Left ventricle myocardium inferior (tissue), 1 donor: Measurements from ENCODE around the gene OCA2. TPM values are rescaled to one million over a fixed set of nuclear protein-coding genes. Genes with fewer than 3 reads are reported as not detected.

ENCODE experiments used
- DNase-seq: peaks from one replicate; pipeline ENCODE4 v3.0.0-alpha.2; 2020
- H3K27ac ChIP-seq: fragments of 200-600 bp; replicated peaks from 2 replicates; pipeline ENCODE4 v1.8.0; 2021
- H3K27me3 ChIP-seq: fragments of 200-600 bp; 2 replicates; pipeline ENCODE4 v1.8.0; 2021; ENCODE audit warnings: low read depth
- H3K36me3 ChIP-seq: fragments of 200-600 bp; 2 replicates; pipeline ENCODE4 v1.8.0; 2021
- H3K4me1 ChIP-seq: fragments of 200-600 bp; 2 replicates; pipeline ENCODE4 v1.8.0; 2021
- H3K4me3 ChIP-seq: fragments of 200-600 bp; 2 replicates; pipeline ENCODE4 v1.8.0; 2021; ENCODE audit warnings: mild to moderate bottlenecking, moderate library complexity
- H3K9me3 ChIP-seq: fragments of 200-600 bp; replicated peaks from 2 replicates; pipeline ENCODE4 v1.8.0; 2021
- CTCF ChIP-seq: fragments of 200-600 bp; IDR thresholded peaks from 2 replicates; pipeline ENCODE4 v1.8.0; 2021; ENCODE audit warnings: antibody characterized with exemption, mild to moderate bottlenecking, borderline replicate concordance
- intact Hi-C: fragments of 100-400 bp; cut with micrococcal nuclease; formaldehyde crosslinking; loops from one replicate; pipeline ENCODE4 v1.11.0; 2022
- total RNA-seq: library from RNA; stranded (reverse); fragmentation: NEBNext Ultra II Directional; extraction: Animal tissue kit (Norgen Biotek cat#: 25700); gene quantifications from one replicate; pipeline ENCODE4 v1.2.1, GENCODE V29; 2021
- donor health status: DM: no; HTN: yes; CAD: no; lungs with severe emphysema.

OCA2 gene
- total RNA-seq, 1 donor from 2014 or later: not detected

- intact Hi-C loops: no loop called here
- no peak for DNase-seq
Observed at GRCh38 chr15:27813139-27813538, 286.0 kb downstream of the OCA2 start.

GRCh38 chr15:27808182-27808581 lies 290.9 kb downstream of the OCA2 start:
- H3K9me3 ChIP-seq: peaks cover 6% of the 10 kb centered on the region
- H3K4me1 ChIP-seq: no peaks in the 10 kb centered on the region
- H3K27ac ChIP-seq: no peak overlapping the region
- DNase-seq: no peak
- H3K4me3 ChIP-seq: no peak overlapping the region
- no peak for TF ChIP-seq CTCF
- intact Hi-C loops: no loop called here
- no peaks in the 10 kb centered on the region for H3K27me3 ChIP-seq
- no peaks in the 10 kb centered on the region for H3K36me3 ChIP-seq

More at GRCh38 chr15:27813139-27813538, 286.0 kb downstream of the OCA2 start:
- Histone ChIP-seq H3K4me1 (no peaks in the 10 kb centered on the region), H3K36me3 (no peaks in the 10 kb centered on the region), H3K9me3 (peaks cover 16% of the 10 kb centered on the region), H3K27ac (no peak overlapping the region), H3K4me3 (no peak overlapping the region), H3K27me3 (no peaks in the 10 kb centered on the region)
- TF ChIP-seq CTCF: no peak

- intact Hi-C loops: no loop called here
- no peak overlapping the region for H3K4me3 ChIP-seq
- no peak for DNase-seq
- H3K36me3 ChIP-seq: no peaks in the 10 kb centered on the region
- no peak for TF ChIP-seq CTCF
- H3K4me1 ChIP-seq: no peaks in the 10 kb centered on the region
- peaks cover 7% of the 10 kb centered on the region for H3K9me3 ChIP-seq
- no peak overlapping the region for H3K27ac ChIP-seq
- H3K27me3 ChIP-seq: no peaks in the 10 kb centered on the region
Observed at GRCh38 chr15:27807335-27807734, 291.8 kb downstream of the OCA2 start.

GRCh38 chr15:27806396-27806795 lies 292.7 kb downstream of the OCA2 start:
- DNase-seq: no peak
- TF ChIP-seq CTCF: no peak
- no peaks in the 10 kb centered on the region for H3K36me3 ChIP-seq
- H3K4me3 ChIP-seq: no peak overlapping the region
- no peaks in the 10 kb centered on the region for H3K4me1 ChIP-seq
- peaks cover 7% of the 10 kb centered on the region for H3K9me3 ChIP-seq
- H3K27ac ChIP-seq: no peak overlapping the region
- intact Hi-C loops: no loop called here
- H3K27me3 ChIP-seq: no peaks in the 10 kb centered on the region

- Histone ChIP-seq H3K27ac (no peak overlapping the region), H3K36me3 (no peaks in the 10 kb centered on the region), H3K4me3 (no peak overlapping the region), H3K4me1 (no peaks in the 10 kb centered on the region), H3K9me3 (peaks cover 7% of the 10 kb centered on the region), H3K27me3 (no peaks in the 10 kb centered on the region)
- DNase-seq: no peak
- TF ChIP-seq CTCF: no peak
- intact Hi-C loops: no loop called here
Observed at GRCh38 chr15:27805261-27806220, 293.6 kb downstream of the OCA2 start.
